IPS DF 4.7 (cell line): ENCODE measurements around the gene USP48.
"Not testable (repeated sequence)": the region's sequence is repeated elsewhere in the genome, so short reads cannot be mapped to it uniquely, and the experiment has no call there.

Source experiments
- DNase-seq: peaks from one replicate; pipeline ENCODE4 v3.0.0-alpha.2; 2013; ENCODE audit warnings: low spot score; ENCODE audit errors: extremely low read depth

The USP48 gene

GRCh38 chr1:21782868-21783678, at the start of gene USP48:
Gene USP48, minus strand, starts transcription at chr1:21783149. Its CDS starts 192 bp downstream, at chr1:21782957.
- peak; percentile 96 for DNase-seq

- no peak for DNase-seq
Measured at GRCh38 chr1:21831454-21831970, 48.6 kb upstream of the USP48 start.

GRCh38 chr1:21830792-21831453, 48.0 kb upstream of the USP48 start:
- no peak for DNase-seq

- DNase-seq: no peak
Measured at GRCh38 chr1:21829294-21829693, 46.3 kb upstream of the USP48 start.

GRCh38 chr1:21828506-21829210, 45.7 kb upstream of the USP48 start:
- no peak for DNase-seq

GRCh38 chr1:21828075-21828474, 45.1 kb upstream of the USP48 start:
- DNase-seq: no peak

- DNase-seq: no peak
Measured at GRCh38 chr1:21827141-21827679, 44.3 kb upstream of the USP48 start.

- not testable (repeated sequence) for DNase-seq
Measured at GRCh38 chr1:21826694-21827093, 43.7 kb upstream of the USP48 start.

- no peak for DNase-seq
Measured at GRCh38 chr1:21825393-21825792, 42.4 kb upstream of the USP48 start.

- DNase-seq: no peak
Measured at GRCh38 chr1:21824926-21825325, 42.0 kb upstream of the USP48 start.

GRCh38 chr1:21823980-21824702, 41.2 kb upstream of the USP48 start:
- DNase-seq: no peak

GRCh38 chr1:21823206-21823979, 40.4 kb upstream of the USP48 start:
- no peak for DNase-seq

GRCh38 chr1:21822349-21822748, 39.4 kb upstream of the USP48 start:
- DNase-seq: no peak

GRCh38 chr1:21821385-21822019, 38.6 kb upstream of the USP48 start:
- no peak for DNase-seq

GRCh38 chr1:21820597-21821232, 37.8 kb upstream of the USP48 start:
- no peak for DNase-seq

- no peak for DNase-seq
Measured at GRCh38 chr1:21818656-21819055, 35.7 kb upstream of the USP48 start.

GRCh38 chr1:21816602-21817302, 33.8 kb upstream of the USP48 start:
- no peak for DNase-seq

GRCh38 chr1:21815724-21816321, 32.9 kb upstream of the USP48 start:
- no peak for DNase-seq
